ENCODE data around the gene AKT2. TPM values are rescaled to one million over a fixed set of nuclear protein-coding genes. Genes with fewer than 3 reads are reported as not detected.

Gene AKT2
- total RNA-seq, 2 experiments from 2014 or later = 139 to 144 TPM

GRCh38 chr19:40213882-40214570, 71.1 kb downstream of the AKT2 start:
- POLR2A ChIA-PET = no interaction called here
- ATAC-seq (no peak), DNase-seq (no peak)
- Mint-ChIP-seq H3K36me3 (ENCODE audit: low read depth) (peaks cover 9% of the 10 kb centered on the region), H3K9me3 (no peaks in the 10 kb centered on the region), H3K27ac (no peak overlapping the region), H3K4me3 (no peak overlapping the region), H3K27me3 (peaks cover 22% of the 10 kb centered on the region), H3K4me1 (ENCODE audit: low read depth) (peaks cover 9% of the 10 kb centered on the region)
- intact Hi-C loops (cut with micrococcal nuclease) = no loop called here
- no peak for TF ChIP-seq CTCF (IDR thresholded peaks at IDR 0.05)
- CTCF ChIA-PET = interaction anchor here (1.6 kb wide), 1 partner anchor 74 kb away, joined by 5 read pairs; no protein-coding TSS in a partner anchor

DNA sequence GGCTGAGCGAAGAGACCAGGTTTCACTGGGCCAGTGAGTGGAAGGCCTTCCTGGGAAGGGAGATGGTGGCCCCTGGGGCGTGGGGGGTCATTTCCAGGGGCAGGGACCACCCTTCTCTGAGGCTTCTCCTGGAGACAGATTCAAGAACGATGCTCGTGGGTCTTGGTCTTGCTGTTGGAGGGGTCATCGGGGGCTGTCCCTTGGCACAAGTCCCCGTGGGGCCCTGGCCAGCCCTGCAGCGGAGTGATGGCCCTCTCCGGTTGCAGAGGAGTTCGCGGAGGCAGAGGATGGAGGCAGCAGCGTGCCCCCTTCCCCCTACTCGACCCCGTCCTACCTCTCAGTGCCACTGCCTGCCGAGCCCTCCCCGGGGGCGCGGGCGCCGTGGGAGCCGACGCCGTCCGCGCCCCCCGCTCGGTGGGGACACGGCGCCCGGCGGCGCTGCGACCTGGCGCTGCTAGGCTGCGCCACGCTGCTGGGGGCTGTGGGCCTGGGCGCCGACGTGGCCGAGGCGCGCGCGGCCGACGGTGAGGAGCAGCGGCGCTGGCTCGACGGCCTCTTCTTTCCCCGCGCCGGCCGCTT, 71.8 kb downstream of the AKT2 start:
- DNase-seq (no peak), ATAC-seq (no peak)
- no peaks in the 10 kb centered on the region for H3K9me3 Mint-ChIP-seq
- TF ChIP-seq CTCF (IDR thresholded peaks at IDR 0.05) = no peak
- no peak overlapping the region for H3K27ac Mint-ChIP-seq
- intact Hi-C loops (cut with micrococcal nuclease) = no loop called here
- H3K4me3 Mint-ChIP-seq = no peak overlapping the region
- H3K27me3 Mint-ChIP-seq = peaks cover 16% of the 10 kb centered on the region
- peaks cover 7% of the 10 kb centered on the region for H3K4me1 Mint-ChIP-seq (ENCODE audit: low read depth)
- ChIA-PET POLR2A (no interaction called here), CTCF (interaction anchor here (1.6 kb wide), 1 partner anchor 73 kb away, joined by 5 read pairs; no protein-coding TSS in a partner anchor)
- H3K36me3 Mint-ChIP-seq (ENCODE audit: low read depth) = peaks cover 9% of the 10 kb centered on the region

DNA sequence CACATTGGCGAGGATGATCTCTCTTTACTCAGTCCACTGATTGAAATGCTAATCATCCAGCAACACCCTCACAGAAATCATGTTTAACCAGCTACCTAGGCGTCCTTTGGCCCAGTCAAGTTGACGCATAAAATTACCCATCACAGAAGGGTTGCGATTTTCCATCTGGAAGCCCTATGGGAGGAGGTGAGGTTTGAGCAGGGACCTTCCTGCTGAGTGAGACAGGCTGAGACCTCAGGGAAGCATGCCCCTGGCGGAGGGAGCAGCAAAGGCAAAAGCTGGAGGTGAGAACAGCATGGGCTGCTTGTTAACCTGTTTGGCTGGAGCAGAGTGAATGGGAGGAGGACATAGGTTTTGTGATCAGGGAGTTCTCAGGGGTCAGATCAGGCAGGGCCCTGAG, 74.3 kb downstream of the AKT2 start:
- no peak for TF ChIP-seq CTCF (IDR thresholded peaks at IDR 0.05)
- CTCF ChIA-PET = interaction anchor here (0.6 to 1.1 kb wide), 2 partner anchors 12 to 418 kb away, joined by 3 read pairs; no protein-coding TSS in a partner anchor
- Mint-ChIP-seq H3K4me1 (ENCODE audit: low read depth) (no peaks in the 10 kb centered on the region), H3K27me3 (no peaks in the 10 kb centered on the region), H3K27ac (no peak overlapping the region), H3K9me3 (no peaks in the 10 kb centered on the region), H3K36me3 (ENCODE audit: low read depth) (peaks cover 11% of the 10 kb centered on the region), H3K4me3 (no peak overlapping the region)
- ATAC-seq (no peak), DNase-seq (no peak)
- intact Hi-C loops (cut with micrococcal nuclease) = no loop called here
- POLR2A ChIA-PET = no interaction called here

GRCh38 chr19:40208602-40209001, 76.5 kb downstream of the AKT2 start:
- no peaks in the 10 kb centered on the region for H3K9me3 Mint-ChIP-seq
- DNase-seq (no peak), ATAC-seq (no peak)
- H3K4me3 Mint-ChIP-seq = no peak overlapping the region
- ChIA-PET POLR2A (interaction anchor here (0.9 kb wide), 1 partner anchor 10 kb away, joined by 3 read pairs; no protein-coding TSS in a partner anchor), CTCF (no interaction called here)
- no peaks in the 10 kb centered on the region for H3K4me1 Mint-ChIP-seq (ENCODE audit: low read depth)
- H3K27ac Mint-ChIP-seq = no peak overlapping the region
- H3K36me3 Mint-ChIP-seq (ENCODE audit: low read depth) = peaks cover 15% of the 10 kb centered on the region
- intact Hi-C loops (cut with micrococcal nuclease) = no loop called here
- H3K27me3 Mint-ChIP-seq = no peaks in the 10 kb centered on the region
- TF ChIP-seq CTCF (IDR thresholded peaks at IDR 0.05) = no peak

DNA sequence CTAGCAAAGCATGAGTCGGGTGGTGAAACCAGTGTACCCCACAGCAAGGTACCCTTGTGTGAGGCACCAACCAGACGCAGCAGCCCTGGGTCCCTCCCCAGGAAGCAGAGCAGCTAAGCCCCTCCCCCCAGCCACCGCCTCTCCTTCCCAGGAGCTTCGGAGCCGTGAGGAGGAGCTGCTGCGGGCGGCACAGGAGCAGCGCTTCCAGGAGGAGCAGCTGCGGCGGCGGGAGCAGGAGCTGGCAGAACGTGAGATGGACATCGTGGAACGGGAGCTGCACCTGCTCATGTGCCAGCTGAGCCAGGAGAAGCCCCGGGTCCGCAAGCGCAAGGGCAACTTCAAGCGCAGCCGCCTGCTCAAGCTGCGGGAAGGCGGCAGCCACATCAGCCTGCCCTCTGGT, 79.4 kb downstream of the AKT2 start:
- H3K9me3 Mint-ChIP-seq = no peaks in the 10 kb centered on the region
- no peak for DNase-seq
- no peak for ATAC-seq
- TF ChIP-seq CTCF (IDR thresholded peaks at IDR 0.05) = no peak
- H3K4me1 Mint-ChIP-seq (ENCODE audit: low read depth) = no peaks in the 10 kb centered on the region
- no peak overlapping the region for H3K4me3 Mint-ChIP-seq
- ChIA-PET POLR2A (interaction anchor here (2.0 kb wide), 1 partner anchor 9 kb away, joined by 6 read pairs; no protein-coding TSS in a partner anchor), CTCF (no interaction called here)
- peaks cover 13% of the 10 kb centered on the region for H3K36me3 Mint-ChIP-seq (ENCODE audit: low read depth)
- intact Hi-C loops (cut with micrococcal nuclease) = no loop called here
- H3K27ac Mint-ChIP-seq = no peak overlapping the region
- H3K27me3 Mint-ChIP-seq = no peaks in the 10 kb centered on the region
